ENCODE measurements around the gene CLNS1A.

DNA sequence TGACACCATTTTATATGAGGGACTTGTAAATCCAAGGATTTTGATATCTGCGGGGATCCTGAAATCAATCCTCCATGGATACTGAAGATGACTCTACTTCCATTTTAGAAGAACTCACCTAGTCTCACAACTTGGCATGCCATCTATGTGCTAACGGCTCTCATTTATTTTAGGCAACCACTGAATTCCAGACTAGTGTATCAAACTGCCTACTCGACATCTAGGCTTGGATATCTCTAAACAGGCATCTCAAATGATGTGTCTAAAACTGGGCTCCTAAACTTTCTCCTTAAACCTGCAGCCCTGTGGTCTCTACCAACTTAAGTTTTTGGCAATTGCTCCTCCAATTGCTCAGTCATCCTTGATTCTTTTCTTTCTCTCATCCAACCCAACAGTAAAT, 31.2 kb upstream of the CLNS1A start:
- no peak for TF ChIP-seq POLR2A (IDR thresholded peaks at IDR 0.05)
- TF ChIP-seq, protein P1, sequence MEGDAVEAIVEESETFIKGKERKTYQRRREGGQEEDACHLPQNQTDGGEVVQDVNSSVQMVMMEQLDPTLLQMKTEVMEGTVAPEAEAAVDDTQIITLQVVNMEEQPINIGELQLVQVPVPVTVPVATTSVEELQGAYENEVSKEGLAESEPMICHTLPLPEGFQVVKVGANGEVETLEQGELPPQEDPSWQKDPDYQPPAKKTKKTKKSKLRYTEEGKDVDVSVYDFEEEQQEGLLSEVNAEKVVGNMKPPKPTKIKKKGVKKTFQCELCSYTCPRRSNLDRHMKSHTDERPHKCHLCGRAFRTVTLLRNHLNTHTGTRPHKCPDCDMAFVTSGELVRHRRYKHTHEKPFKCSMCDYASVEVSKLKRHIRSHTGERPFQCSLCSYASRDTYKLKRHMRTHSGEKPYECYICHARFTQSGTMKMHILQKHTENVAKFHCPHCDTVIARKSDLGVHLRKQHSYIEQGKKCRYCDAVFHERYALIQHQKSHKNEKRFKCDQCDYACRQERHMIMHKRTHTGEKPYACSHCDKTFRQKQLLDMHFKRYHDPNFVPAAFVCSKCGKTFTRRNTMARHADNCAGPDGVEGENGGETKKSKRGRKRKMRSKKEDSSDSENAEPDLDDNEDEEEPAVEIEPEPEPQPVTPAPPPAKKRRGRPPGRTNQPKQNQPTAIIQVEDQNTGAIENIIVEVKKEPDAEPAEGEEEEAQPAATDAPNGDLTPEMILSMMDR (IDR thresholded peaks at IDR 0.05 in 8 of 11, conservative IDR thresholded peaks at IDR 0.05 in 3 of 11), result no peak

Data from spleen (tissue), 7 donors.